HG02852 (cell line): ENCODE measurements around the gene NRP2.

ENCODE experiments used
- ATAC-seq: cut with Tn5 transposase; IDR thresholded peaks from one replicate; pipeline ENCODE4 v1.9.1; 2021; ENCODE audit warnings: mild to moderate bottlenecking, moderate library complexity; ENCODE audit not compliant: unreplicated experiment

NRP2 gene

DNA sequence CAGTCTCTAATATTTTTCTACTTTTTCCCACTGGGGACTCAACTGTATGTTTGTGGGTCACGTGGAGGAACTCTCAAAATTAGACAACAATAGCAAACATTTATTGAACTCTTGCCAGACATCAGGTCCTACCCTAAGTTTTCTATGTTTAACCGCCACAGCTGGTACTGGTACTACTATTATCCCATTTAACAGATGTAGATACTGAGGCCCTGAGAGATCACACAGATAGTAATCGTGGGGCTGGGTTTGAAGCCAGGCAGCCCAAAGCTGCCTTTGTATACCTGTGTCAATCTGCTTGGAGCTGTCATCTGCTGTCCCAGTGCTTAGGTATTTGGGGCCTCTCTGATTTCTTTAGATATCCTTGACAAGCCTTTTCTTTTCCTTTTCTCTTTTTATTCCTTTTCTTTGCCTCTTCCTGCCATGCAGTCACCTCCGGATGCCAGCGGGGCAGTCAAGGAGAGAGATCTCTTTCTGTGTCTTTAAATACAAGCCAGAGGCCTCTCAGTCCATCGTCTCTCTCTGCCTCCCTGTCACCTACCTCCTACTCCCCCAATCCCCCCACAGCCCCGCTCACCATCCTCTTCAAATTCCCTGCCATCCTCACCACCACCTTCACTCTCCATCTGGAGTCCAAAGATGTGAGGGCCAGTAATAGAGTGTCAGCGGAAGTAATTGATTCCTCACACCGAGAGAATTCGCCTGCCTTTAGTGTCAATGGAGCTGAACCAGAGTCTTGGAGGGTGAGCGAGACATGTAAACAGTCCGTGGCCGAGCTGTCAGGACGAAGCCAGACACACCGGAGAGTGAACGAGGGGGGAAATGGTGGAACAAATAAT, 23.4 kb downstream of the NRP2 start:
- no peak for ATAC-seq

DNA sequence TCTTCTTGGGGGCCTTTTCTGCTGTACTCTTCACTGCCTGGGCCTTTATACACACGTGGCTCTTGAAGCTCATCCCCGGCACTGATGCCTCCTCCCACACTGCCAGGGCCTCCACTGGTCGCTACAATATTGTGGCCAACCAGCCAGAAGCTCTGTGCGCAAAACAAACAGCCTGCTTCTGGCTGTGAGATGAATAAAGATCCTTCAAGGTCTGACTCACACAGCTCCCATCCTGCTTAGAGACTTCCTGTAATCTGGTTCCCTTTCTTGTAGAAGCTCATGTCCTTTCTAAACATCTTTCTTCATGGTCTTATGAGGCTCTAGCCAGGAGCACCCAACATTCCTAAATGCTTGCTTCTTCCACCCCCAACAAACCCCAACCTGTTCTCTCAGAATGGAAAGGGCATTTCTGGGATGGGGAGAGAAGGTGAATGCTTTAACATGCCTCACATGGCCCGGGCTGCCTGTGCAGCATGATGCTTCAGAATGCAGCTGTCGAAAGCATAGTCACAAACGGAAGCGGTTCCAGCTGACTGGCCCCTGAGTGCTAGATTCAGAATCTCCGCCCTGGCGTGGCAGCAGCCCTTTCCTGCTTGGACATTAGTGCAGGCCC, 24.6 kb downstream of the NRP2 start:
- peak; percentile 94 for ATAC-seq

DNA sequence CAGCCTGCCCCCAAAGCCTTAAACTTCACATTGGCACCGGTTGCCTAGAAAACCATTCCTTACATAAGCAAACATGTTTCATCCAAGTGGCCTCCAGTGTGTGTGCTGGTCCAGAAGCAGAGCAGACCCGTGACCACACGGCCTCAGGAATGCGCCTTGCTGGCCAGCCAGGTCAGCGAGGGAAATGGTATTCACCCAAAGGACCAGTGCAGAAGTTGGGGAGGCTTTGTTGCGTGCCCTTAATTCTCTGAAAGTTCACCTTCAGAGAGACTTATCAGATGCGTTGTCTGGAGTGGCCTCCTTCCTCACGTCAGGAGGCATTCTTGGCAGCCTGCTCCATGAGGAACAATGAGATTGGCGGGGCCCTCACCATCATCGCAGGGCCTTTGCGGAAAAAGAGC, 25.9 kb downstream of the NRP2 start:
- ATAC-seq = no peak

DNA sequence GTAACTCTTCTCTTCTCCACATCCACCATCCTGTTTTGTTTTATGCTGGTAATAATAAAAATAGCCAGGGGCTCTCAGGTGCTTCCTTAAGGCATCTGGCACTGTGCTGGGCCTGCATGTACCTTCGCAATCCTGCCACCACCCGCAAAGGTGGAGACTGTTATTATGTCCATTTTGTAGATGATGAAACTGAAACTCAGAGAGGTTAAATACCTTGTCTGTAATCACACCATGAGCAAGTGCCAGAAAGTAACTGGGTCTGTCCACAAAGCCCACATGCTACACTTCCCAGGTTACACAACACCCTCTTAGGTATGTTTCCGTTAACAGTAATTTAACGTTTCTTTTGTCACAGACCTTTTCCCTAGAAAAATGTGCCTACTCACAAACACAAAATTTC, 27.0 kb downstream of the NRP2 start:
- ATAC-seq = no peak

DNA sequence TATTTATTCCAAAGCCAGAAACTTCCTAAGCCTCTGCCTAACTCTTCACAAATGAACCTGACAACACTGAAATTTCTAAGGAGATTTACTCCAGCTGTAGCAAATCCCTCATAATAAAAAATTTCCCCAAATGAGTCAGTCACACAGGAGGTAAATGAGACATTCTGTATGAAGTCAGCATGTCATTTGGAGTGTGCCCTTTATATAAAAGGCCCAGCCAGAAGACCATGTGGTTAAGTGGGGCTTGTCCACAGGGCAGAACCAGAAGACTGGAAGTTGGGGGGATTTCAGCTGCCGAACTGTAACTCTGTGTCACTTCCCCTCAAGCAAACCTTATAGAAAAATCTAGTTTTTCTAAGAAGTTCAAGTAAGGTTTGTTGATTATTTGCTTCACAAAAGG, 30.2 kb downstream of the NRP2 start:
- ATAC-seq = no peak

DNA sequence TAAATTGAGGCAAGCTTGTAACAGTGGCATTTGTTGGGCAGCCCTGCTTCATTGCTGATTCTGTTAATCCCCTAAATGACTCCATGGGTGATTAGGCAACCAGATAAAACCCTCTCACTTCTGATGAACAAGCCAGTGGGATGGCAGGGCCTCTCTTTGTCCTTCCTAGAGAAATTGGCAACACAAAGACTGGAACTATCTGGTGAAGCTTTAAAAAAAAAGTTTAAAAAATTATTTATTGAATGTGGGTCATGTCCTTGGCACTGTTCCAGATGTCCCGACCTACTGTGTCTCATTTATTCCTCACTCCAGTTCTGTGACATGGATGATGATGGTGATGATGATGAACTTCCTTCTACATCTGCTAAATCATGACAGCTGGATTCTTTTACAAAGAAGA, 30.8 kb downstream of the NRP2 start:
- ATAC-seq = no peak

DNA sequence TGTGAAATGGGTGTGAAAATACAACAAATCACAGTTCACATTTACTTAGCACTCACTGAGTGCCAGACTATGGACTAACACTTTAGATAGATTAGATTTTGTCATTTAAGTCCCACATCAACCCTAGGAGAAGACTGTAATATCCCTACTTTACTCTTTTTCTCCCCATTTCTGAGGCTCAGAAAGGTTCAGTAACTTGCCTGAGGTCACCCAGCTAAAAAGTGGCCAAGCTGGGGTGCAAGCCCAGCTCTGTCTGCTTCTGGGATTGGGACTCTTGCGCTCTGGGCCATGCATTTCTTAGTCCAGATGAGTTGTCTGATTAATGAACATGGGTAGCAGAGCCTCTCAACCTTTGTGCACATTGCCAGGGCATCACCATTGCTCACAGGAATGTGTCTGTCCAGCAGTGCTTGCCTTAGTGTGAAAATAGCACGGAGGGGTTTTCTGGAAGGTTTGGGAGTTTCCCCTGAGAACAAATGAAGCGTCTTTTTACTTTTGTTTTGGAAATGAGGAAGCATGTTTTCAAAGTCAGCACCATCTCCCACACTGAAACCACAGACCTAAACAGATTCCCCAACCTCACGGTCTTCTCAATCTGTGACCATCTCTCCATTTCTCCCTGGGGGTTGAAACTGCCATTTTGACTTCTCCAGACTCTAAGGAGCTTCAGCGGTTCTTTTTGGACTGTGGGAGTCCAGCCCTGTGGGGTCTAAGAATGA, 31.9 kb downstream of the NRP2 start:
- ATAC-seq = peak; percentile 92

DNA sequence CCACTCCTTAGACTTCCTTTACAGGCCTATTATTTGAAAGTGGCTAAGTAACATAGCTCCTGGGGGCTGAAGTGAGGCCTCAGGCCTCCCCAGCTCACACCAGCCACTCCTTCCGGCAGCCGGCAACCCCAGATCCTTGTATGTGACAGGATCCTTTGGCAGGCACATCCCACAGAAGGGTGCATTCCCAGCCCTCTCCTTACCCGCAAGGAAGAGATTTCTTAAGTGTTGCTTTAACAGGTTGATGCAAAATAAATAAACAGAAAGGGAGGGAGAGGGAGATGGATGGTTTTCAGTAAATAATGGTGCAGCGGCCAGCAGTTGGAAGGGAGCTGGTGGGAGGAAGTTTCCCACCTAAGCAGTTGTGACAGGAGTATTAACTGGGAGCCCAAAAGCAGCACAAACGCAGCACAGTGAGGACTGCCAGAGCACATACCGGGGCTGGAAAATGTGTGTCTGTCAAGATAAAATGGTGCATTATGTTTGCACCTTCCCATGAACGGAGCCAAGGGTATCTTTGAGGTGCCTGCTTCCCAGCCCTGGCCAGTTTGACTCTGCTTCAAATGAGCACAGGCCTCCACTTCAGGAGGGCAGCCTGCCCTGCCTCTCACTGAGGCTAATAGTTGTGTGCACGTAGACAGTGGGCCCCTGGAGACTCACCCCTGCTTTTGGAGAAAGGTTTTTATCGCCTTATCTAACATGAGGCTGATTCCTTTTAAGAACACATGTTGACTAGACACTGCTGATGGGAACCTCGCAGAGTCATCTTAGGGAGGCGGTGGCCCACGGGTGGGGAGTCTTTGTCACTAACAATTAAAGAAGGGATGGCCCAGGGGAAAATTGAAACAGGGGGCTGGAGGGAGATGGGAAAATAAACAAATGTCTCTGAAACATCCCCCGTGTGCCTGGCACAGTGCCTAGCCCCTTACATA, 32.8 kb downstream of the NRP2 start:
- ATAC-seq = no peak

DNA sequence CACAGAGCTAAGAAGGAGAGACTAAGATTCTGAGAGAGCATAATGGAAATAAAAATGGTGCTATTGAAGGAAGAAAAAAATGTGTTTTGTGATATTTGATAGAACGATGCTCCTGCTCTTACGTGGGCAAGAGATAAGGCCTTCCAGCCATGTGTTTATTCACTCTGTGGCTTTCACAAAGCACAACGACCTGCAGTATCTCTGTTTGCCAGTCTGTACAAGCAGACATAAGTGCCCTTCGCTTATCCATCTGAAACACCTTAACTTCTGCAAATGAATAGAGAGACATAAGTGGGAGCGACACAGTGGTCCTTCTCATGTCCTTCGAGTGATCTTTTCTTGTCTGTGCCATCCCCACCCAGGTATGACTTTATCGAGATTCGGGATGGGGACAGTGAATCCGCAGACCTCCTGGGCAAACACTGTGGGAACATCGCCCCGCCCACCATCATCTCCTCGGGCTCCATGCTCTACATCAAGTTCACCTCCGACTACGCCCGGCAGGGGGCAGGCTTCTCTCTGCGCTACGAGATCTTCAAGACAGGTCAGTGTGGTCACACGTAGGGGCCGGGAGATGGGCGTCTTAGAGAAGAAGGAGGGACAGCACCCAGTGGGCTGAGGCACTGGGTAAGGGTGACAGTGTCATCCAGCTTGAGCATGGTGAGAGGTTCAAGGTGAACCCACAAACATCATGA, 33.7 kb downstream of the NRP2 start:
- ATAC-seq = no peak

DNA sequence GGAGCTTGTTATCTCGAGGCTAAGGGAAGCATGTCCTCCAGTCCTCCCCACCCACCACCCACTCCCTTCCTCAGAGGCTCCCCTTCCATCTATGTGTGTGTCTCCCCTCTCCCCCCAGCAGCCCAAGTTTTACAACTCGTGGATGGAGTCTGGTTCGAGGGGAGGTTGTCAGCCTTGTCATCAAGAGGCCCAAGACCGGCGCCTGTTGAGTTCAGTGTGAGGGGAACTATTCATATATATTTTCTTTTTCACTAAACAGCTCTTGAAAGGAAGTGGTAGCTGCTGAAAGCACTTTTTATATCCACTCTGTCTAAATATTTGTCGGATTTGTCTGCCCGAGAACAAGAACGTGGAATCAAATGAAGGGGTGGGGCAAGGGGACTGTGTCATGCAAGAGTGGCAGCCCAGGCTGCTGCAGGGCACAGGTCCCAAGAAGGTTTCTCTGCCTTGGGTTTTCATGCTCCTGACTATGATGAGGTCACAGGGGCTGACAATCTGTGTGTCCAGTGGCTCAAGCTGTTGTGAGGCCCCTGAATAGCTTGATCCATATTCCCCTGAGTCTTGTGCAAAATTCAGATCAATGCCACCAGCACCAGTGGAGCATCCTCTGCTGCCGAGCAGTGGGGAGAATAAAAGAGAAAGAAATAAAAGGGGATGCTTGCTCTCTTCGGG, 35.0 kb downstream of the NRP2 start:
- no peak for ATAC-seq

DNA sequence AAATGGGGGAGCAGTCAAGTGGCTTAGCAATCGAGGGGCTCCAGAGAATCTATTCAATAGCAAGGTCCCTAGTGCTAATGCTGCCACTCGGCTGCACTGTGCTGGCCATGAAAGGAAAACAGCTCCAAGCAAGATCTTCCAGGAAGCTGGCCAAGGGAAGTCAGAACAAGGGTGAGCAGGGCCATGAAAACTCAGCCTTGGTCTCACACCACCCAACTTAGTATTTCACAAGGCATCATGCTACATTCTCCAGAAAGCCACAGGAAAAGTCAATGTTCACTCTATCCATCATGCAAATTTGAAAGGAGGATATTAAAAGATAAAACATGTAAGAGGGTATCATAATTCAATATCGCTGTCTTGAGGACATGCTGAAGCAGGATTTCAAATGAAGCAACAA, 35.7 kb downstream of the NRP2 start:
- no peak for ATAC-seq

DNA sequence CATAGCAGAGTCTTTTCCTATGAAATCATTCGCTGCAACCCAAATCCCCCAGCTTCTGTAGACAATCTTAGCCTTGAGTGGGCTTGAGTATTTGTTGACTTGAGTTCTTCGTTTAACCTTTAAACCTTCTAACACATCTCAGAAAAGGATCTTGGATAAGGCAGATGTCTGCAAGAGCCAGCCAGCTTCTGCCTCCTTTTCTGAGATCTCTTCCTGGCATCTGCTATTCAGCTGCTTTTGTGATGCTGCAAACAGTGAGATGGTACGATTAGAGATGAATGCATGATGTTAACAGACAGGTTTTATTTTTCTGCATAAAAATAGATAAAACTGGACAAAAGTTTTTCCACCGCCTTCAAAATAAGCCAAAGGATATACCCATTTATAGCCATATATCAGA, 37.5 kb downstream of the NRP2 start:
- ATAC-seq = no peak

DNA sequence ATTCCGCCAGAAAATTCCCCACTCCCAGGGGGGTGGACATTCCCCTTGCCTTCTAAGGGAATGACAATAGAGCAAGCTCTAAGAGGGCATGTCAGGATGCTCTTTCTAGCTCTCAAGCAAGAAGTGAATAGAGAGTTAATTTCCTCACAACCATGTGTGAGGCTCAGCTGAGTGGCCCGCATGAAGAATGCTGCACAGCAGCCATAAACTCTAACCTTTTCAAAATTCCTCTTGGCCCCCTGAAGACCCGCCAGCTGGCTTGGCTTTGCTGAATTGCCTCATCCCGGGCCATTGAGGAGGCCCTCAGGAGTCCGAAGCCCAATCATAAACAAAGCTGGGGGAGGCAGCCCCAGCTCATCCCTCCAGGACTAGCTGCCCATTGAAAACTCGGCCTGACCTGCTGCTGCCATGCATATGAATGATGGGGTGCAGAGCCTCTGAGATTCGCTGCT, 38.2 kb downstream of the NRP2 start:
- ATAC-seq = no peak

DNA sequence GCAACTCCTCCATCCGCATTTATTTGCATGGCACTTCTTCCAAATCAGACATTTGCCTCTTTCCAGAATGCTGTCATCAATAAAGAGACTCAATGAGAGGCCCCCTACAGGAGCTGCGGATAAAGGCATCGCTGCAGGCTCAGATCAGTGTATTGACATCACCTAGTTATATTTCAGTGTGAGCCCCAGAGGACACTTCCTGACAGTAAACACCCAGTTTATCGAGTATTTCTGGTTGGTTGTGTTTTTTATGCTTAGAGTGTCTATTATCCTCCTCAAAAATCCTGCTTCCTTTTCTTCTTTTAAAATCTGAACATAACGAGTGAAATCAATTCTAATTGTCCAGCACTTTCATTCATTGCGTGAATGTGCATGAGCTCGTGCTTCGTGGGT, 38.8 kb downstream of the NRP2 start:
- no peak for ATAC-seq

DNA sequence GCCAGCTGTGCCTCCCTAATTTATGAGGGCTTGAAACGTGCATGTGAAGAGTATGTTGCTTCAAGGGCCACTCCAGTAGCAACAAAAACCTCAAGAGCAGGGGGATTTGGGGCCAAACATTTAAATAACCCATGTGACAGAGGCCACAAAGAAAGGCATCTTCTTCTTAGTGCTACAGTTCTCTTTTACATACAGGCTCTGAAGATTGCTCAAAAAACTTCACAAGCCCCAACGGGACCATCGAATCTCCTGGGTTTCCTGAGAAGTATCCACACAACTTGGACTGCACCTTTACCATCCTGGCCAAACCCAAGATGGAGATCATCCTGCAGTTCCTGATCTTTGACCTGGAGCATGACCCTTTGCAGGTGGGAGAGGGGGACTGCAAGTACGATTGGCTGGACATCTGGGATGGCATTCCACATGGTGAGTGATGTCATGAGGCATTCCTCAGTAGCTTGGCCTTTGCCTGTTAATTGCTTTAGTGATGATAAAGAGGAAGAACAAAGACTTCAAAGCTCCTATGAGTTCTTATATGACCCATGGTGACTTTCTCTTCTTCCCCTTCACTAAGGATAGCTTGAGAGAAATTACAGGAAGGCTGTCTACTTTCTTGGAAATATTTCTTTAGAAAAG, 40.1 kb downstream of the NRP2 start:
- ATAC-seq = peak; percentile 52

DNA sequence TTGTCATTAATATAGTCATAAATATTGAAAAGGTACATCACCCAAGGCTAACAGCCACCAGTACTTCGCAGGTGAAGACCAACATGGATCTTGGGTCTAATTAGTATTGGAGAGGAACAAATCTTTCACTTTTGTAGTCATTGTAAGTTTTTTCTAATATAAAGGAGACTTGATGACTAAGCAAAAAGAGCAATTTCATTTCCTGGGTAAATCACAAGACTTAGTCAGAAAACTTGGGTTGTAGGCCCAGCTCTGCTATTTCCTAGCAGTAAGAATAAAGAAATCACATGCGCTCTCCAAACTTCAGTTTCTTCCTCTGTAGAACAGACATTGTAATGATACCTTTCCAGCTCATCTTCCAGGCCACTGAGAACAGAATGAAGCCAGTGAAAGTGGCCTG, 40.9 kb downstream of the NRP2 start:
- ATAC-seq = no peak

DNA sequence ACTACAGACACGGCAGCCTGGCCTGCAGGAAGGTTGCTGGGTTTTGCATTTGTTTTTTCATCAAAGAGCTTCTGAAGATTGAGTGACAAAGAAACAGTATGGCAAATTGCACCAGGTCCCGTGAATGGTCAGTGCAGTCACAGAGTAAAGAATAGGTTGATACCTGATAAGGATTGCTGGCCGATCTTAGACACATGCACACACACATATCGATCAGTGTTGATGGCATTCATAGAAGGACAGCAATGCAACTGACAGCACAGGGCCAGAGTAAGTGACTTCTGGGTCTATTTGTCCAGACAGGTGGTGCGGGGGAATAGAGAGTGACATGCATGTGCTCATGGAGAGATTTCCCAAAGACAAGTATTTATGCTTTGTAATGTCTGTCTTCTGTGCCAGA, 42.8 kb downstream of the NRP2 start:
- ATAC-seq = no peak

DNA sequence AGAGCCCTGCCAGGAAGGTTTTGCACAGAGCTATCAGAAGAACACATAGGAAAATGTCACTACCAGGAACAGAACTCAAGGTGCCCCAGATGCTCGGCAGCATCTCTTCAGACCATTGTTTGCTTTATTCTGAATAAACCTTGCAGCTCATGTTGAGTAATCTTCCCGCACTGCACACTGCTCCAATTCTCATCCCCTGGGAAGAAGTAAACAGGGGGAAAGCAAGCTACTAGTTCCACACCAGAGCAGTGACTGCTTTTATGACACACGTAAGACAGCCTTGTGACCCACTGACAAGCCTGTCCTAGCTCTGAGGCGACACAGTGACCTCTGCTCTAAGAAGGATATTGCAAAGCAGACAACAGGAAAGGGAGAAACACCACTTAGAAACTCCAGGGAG, 44.2 kb downstream of the NRP2 start:
- ATAC-seq = no peak

DNA sequence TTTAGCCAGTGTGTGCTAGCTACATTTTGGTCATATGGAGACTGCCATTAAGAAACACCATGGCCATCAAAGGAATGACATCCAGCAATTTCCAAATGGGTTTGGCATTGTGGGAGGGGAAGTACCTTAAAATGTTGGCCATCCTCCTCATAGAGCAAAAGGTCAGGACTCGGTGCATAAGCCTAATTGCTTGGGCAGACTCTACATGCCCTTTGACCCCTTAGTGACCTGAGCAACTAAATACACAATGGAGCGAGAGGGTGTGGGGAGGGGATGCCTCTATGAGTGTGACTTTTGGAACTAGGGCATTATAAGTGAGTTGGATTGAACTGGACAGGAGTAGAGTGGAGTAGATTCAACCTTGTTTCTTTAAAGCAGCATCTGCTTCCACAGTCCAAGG, 44.9 kb downstream of the NRP2 start:
- ATAC-seq = no peak
